GM12878 (cell line): ENCODE data around the gene MACROD2. TPM values are rescaled to one million over a fixed set of nuclear protein-coding genes. Genes with fewer than 3 reads are reported as not detected.

Experiments used
- ATAC-seq: fragments of 200-7000 bp; cut with Tn5 transposase; 3 replicates; pipeline ENCODE4 v1.9.1; 2020; ENCODE audit warnings: mild to moderate bottlenecking, moderate library complexity
- BruUV-seq: library from RNA; stranded (reverse); fragments of 400-500 nt; replicated peaks from 2 replicates; lab custom pipeline; 2021; lab: Mats Ljungman, UMichigan
- CTCF ChIA-PET: fragments of 300-600 bp; sonication (Branson Sonifier 250); formaldehyde crosslinking; extraction: SDS; loops from one replicate; lab custom pipeline; 2021; ENCODE audit warnings: inconsistent platforms; lab: Yijun Ruan, JAX
- POLR2A ChIA-PET: fragments of 350-600 bp; formaldehyde crosslinking; extraction: SDS; loops from one replicate; lab custom pipeline; 2021; ENCODE audit warnings: inconsistent platforms; lab: Charles Lee
- RAD21 ChIA-PET: fragments of 300-600 bp; sonication (Branson Sonifier 250); formaldehyde crosslinking; loops from one replicate; lab custom pipeline; 2023; ENCODE audit warnings: antibody characterized with exemption; ENCODE audit not compliant: unreplicated experiment; lab: Charles Lee
- SMC1A ChIA-PET: fragments of 300-600 bp; sonication (Branson Sonifier 250); formaldehyde crosslinking; loops from one replicate; lab custom pipeline; 2023; ENCODE audit not compliant: unreplicated experiment, uncharacterized antibody; lab: Charles Lee
- DNase-seq: peaks from one replicate; pipeline ENCODE4 v3.0.0-alpha.2; 2011; ENCODE audit warnings: low read depth, low spot score
- FAIRE-seq: peaks from 3 replicates; lab custom pipeline; 2011; peaks lifted over from hg19 to GRCh38; lab: Jason Lieb, UNC
- H2AFZ ChIP-seq: 2 replicates; pipeline ENCODE4 v1.6.0; 2011; ENCODE audit warnings: low read depth, low read length, control low read depth; ENCODE audit not compliant: control insufficient read depth
- H3K27ac ChIP-seq: 2 replicates; pipeline ENCODE4 v1.5.1; 2011; ENCODE audit warnings: control low read depth; ENCODE audit not compliant: control insufficient read depth, insufficient read depth
- H3K27me3 ChIP-seq, 2 experiments: replicated peaks in 1 of 2; 2 replicates each; pipeline versions ENCODE4 v1.6.0 to v1.6.1; 2011; ENCODE audit warnings: low read length in 1 of 2; ENCODE audit not compliant: control insufficient read depth in 2 of 2, insufficient read depth in 2 of 2
- H3K36me3 ChIP-seq, 2 experiments: 2 replicates each; pipeline ENCODE4 v1.5.1; 2011; ENCODE audit warnings: low read length in 1 of 2; ENCODE audit not compliant: control insufficient read depth in 2 of 2, insufficient read depth in 2 of 2
- H3K4me1 ChIP-seq: 2 replicates; pipeline ENCODE4 v1.6.1; 2011; ENCODE audit warnings: mild to moderate bottlenecking, low read length, moderate library complexity, mixed read lengths; ENCODE audit not compliant: control insufficient read depth, insufficient read depth
- H3K4me2 ChIP-seq: 2 replicates; pipeline ENCODE4 v1.6.0; 2011; ENCODE audit warnings: control low read depth; ENCODE audit not compliant: control insufficient read depth, insufficient read depth
- H3K4me3 ChIP-seq: fragments of 200-600 bp; sonication (generic); 2 replicates; pipeline ENCODE4 v1.5.1; 2016
- H3K79me2 ChIP-seq: 2 replicates; pipeline ENCODE4 v1.6.0; 2011; ENCODE audit warnings: low read length; ENCODE audit not compliant: control insufficient read depth, insufficient read depth
- H3K9ac ChIP-seq: 2 replicates; pipeline ENCODE4 v1.8.0; 2011; ENCODE audit warnings: low read length, control low read depth, mixed read lengths; ENCODE audit not compliant: control insufficient read depth, insufficient read depth
- H3K9me3 ChIP-seq: replicated peaks from 3 replicates; pipeline ENCODE4 v1.5.1; 2011; ENCODE audit warnings: mild to moderate bottlenecking, low read length; ENCODE audit not compliant: control insufficient read depth, insufficient read depth
- H4K20me1 ChIP-seq: 2 replicates; pipeline ENCODE4 v1.6.0; 2011; ENCODE audit not compliant: control insufficient read depth, insufficient read depth
- ATF7 ChIP-seq: fragments of 450-650 bp; IDR thresholded peaks from 2 replicates; pipeline ENCODE4 v1.6.1; 2016; ENCODE audit warnings: low read depth, mild to moderate bottlenecking
- CBX3 ChIP-seq: fragments of 200-600 bp; sonication (generic); IDR thresholded peaks from 2 replicates; pipeline ENCODE4 v1.6.1; 2016; ENCODE audit warnings: low read depth, borderline replicate concordance
- CHD1 ChIP-seq: IDR thresholded peaks from 2 replicates; pipeline ENCODE4 v1.6.1; 2012; ENCODE audit warnings: low read depth, low read length, improper control_type of control experiment
- EGR1 ChIP-seq, 2 experiments: IDR thresholded peaks; 1 replicate in 1 of 2; 2 replicates in 1 of 2; pipeline ENCODE4 v1.6.1; 2011 to 2012; ENCODE audit warnings: low read depth in 2 of 2, low read length in 2 of 2, borderline replicate concordance in 1 of 2, mild to moderate bottlenecking in 1 of 2, moderate library complexity in 1 of 2
- GATAD2B ChIP-seq: fragments of 450-650 bp; conservative IDR thresholded peaks from 2 replicates; pipeline ENCODE4 v1.6.1; 2017; ENCODE audit warnings: low read depth, mild to moderate bottlenecking, moderate library complexity
- NFYB ChIP-seq: IDR thresholded peaks from 2 replicates; pipeline ENCODE4 v1.6.1; 2011; ENCODE audit warnings: low read depth, mild to moderate bottlenecking, low read length, improper control_type of control experiment, moderate library complexity; ENCODE audit not compliant: insufficient read depth
- NR2C2 ChIP-seq: IDR thresholded peaks from 2 replicates; pipeline ENCODE4 v1.6.1; 2011; ENCODE audit warnings: borderline replicate concordance, low read depth; ENCODE audit not compliant: control insufficient read depth, insufficient read length
- RFX5 ChIP-seq: IDR thresholded peaks from 2 replicates; pipeline ENCODE4 v1.6.1; 2011; ENCODE audit warnings: low read depth, low read length, improper control_type of control experiment
- TAF1 ChIP-seq: IDR thresholded peaks from 2 replicates; pipeline ENCODE4 v1.6.1; 2011; ENCODE audit warnings: mild to moderate bottlenecking, low read depth, low read length, borderline replicate concordance
- TCF3 ChIP-seq: IDR thresholded peaks from 2 replicates; pipeline ENCODE4 v1.6.1; 2012; ENCODE audit warnings: low read depth, mild to moderate bottlenecking, low read length, borderline replicate concordance; ENCODE audit not compliant: insufficient read depth
- ZNF217 ChIP-seq: fragments of 450-650 bp; IDR thresholded peaks from 2 replicates; pipeline ENCODE4 v1.6.1; 2017; ENCODE audit warnings: antibody characterized with exemption, mild to moderate bottlenecking
- ZNF384 ChIP-seq: IDR thresholded peaks from 2 replicates; pipeline ENCODE4 v1.6.1; 2012; ENCODE audit warnings: low read depth, mild to moderate bottlenecking, low read length, improper control_type of control experiment, borderline replicate concordance
- ZZZ3 ChIP-seq: IDR thresholded peaks from 2 replicates; pipeline ENCODE4 v1.6.1; 2011; ENCODE audit warnings: low read depth; ENCODE audit not compliant: control insufficient read depth, insufficient read length
- WGBS: methylation state at CpG from one replicate; pipeline ENCODE4 v1.1.6; 2016; ENCODE audit warnings: low lambda C conversion rate; ENCODE audit not compliant: insufficient replicate concordance, insufficient coverage; ENCODE audit errors: missing lambda C conversion rate; 5-methylcytosine and 5-hydroxymethylcytosine counted together
- in situ Hi-C: fragments of 300-500 bp; cut with MboI; formaldehyde crosslinking; loops from 9 replicates; pipeline ENCODE4 v1.14.3; 2018; ENCODE audit warnings: mixed read lengths
- intact Hi-C: fragments of 100-400 bp; cut with micrococcal nuclease; formaldehyde crosslinking; loops from one replicate; pipeline ENCODE4 v1.14.2; 2022; ENCODE audit not compliant: unreplicated experiment
- polyA plus RNA-seq, 11 experiments: library from polyadenylated mRNA; depleted of rRNA in 4 of 11; unstranded in 6 of 11; stranded (reverse) in 5 of 11; fragments of >200 nt; fragmentation: Nextera tagmentation in 4 of 11; fragmentation: Illumina TruSeq in 1 of 11; extraction: Ambion mirVana in 4 of 11; extraction: Trizol in 1 of 11; gene quantifications; 1 replicate in 1 of 11; 2 replicates in 10 of 11; pipeline versions ENCODE4 v1.2.1 to v1.2.3, GENCODE V29; 2011 to 2016; ENCODE audit warnings: inconsistent platforms in 2 of 11, missing spikeins in 2 of 11, low read depth in 1 of 11
- total RNA-seq, 4 experiments: library from RNA; depleted of rRNA in 3 of 4; stranded (reverse); fragments of >200 nt in 3 of 4; fragmentation: Illumina TruSeq in 1 of 4; extraction: Trizol in 1 of 4; gene quantifications; 2 replicates each; pipeline versions ENCODE4 v1.2.1 to v1.2.3, GENCODE V29; 2013 to 2021
- TF ChIP-seq, protein P1 (sequence below): IDR thresholded peaks from 2 replicates; pipeline ENCODE4 v1.6.1; 2012; ENCODE audit warnings: mild to moderate bottlenecking, low read depth, low read length
- TF ChIP-seq, protein P2 (sequence below): fragments of 450-650 bp; IDR thresholded peaks from 2 replicates; pipeline ENCODE4 v1.6.1; 2017; ENCODE audit warnings: antibody characterized with exemption, mild to moderate bottlenecking, moderate library complexity

Gene MACROD2
- total and polyA plus RNA-seq, 10 of the 15 experiments (the other 5 are each of a cell fraction or from before 2014, with no cell fraction given), result 1.1 to 21.5 (median 2.2) TPM

DNA sequence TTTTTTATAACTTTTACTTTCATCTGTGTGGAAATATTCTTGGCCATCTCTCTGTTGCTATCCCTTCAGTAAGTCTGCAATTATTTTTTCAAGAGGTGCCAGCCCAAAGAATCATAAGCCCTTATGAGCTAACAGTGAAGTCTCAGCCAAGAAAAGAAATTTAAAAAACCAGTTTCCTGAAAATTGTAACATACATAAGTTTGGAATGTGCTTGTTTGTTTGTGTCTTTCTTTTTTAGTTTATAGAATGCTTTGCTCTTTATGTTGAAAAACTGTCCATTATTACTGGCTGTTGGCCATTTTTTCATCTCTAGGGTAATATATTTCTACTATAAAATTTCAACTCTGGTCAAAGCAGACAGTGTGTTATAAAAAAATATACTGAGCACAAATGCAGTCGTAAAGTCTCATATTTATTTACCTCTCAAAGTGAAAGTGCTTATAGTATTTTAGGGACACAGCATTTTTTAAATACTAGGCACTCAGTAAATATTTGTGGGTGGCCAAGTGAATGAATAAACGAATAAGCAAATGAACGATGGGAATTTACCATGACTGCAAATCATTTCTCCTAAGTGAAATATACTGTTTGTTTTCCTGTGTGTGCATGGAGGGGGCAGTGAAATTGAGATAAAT, 1918.2 kb downstream of the MACROD2 start (continued):
- TF ChIP-seq NFYB, result no peak
- TF ChIP-seq ATF7, result no peak

DNA sequence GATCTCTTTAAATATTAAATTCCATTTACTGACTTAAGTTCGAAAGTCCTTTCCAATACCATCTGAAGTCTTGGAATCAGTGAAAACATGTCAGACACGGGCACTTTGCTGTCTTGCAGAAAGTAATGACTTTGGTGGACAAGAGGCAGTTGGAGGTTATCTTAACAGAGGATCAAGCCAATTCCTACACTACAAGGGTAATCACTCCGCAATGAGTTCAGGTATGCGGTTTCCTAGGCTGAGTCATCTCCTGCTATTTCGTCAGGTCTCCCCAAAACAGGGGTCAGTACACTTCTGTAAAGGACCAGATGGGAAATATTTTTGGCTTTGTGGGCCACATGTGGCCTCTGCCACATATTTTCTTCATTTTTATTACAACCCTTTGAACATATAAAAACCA, 1921.3 kb downstream of the MACROD2 start:
- Histone ChIP-seq H3K36me3 (no peaks in the 10 kb centered on the region), H3K4me1 (peaks cover under 1% of the 10 kb centered on the region; the same call in 1 of the 2 replicates), H3K9ac (no peak overlapping the region), H4K20me1 (no peaks in the 10 kb centered on the region), H3K4me2 (no peak overlapping the region), H3K27me3 (no peaks in the 10 kb centered on the region), H3K27ac (no peak overlapping the region), H3K79me2 (no peaks in the 10 kb centered on the region), H3K4me3 (no peak overlapping the region), H2AFZ (no peak overlapping the region), H3K9me3 (no peaks in the 10 kb centered on the region; the same call in 2 of the 3 replicates)
- DNase-seq (no peak), ATAC-seq (no peak), FAIRE-seq (no peak)
- in situ Hi-C loops, result no loop called here
- 83% methylated on average over 5 of the region's 5 CpGs for WGBS
- ChIA-PET CTCF (no interaction called here), POLR2A (no interaction called here), SMC1A (no interaction called here), RAD21 (no interaction called here)
- TF ChIP-seq, protein P1, sequence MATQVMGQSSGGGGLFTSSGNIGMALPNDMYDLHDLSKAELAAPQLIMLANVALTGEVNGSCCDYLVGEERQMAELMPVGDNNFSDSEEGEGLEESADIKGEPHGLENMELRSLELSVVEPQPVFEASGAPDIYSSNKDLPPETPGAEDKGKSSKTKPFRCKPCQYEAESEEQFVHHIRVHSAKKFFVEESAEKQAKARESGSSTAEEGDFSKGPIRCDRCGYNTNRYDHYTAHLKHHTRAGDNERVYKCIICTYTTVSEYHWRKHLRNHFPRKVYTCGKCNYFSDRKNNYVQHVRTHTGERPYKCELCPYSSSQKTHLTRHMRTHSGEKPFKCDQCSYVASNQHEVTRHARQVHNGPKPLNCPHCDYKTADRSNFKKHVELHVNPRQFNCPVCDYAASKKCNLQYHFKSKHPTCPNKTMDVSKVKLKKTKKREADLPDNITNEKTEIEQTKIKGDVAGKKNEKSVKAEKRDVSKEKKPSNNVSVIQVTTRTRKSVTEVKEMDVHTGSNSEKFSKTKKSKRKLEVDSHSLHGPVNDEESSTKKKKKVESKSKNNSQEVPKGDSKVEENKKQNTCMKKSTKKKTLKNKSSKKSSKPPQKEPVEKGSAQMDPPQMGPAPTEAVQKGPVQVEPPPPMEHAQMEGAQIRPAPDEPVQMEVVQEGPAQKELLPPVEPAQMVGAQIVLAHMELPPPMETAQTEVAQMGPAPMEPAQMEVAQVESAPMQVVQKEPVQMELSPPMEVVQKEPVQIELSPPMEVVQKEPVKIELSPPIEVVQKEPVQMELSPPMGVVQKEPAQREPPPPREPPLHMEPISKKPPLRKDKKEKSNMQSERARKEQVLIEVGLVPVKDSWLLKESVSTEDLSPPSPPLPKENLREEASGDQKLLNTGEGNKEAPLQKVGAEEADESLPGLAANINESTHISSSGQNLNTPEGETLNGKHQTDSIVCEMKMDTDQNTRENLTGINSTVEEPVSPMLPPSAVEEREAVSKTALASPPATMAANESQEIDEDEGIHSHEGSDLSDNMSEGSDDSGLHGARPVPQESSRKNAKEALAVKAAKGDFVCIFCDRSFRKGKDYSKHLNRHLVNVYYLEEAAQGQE, result no peak
- TF ChIP-seq ZNF384 (no peak), CBX3 (no peak), NR2C2 (no peak), GATAD2B (no peak), EGR1 (IDR thresholded peaks at IDR 0.05; ENCODE audit: borderline replicate concordance in 1 of 2, low read depth in 2 of 2, low read length in 2 of 2) (no peak), CHD1 (no peak), TAF1 (no peak), ZZZ3 (no peak), TCF3 (no peak), ZNF217 (no peak), RFX5 (no peak)
- TF ChIP-seq, protein P2, sequence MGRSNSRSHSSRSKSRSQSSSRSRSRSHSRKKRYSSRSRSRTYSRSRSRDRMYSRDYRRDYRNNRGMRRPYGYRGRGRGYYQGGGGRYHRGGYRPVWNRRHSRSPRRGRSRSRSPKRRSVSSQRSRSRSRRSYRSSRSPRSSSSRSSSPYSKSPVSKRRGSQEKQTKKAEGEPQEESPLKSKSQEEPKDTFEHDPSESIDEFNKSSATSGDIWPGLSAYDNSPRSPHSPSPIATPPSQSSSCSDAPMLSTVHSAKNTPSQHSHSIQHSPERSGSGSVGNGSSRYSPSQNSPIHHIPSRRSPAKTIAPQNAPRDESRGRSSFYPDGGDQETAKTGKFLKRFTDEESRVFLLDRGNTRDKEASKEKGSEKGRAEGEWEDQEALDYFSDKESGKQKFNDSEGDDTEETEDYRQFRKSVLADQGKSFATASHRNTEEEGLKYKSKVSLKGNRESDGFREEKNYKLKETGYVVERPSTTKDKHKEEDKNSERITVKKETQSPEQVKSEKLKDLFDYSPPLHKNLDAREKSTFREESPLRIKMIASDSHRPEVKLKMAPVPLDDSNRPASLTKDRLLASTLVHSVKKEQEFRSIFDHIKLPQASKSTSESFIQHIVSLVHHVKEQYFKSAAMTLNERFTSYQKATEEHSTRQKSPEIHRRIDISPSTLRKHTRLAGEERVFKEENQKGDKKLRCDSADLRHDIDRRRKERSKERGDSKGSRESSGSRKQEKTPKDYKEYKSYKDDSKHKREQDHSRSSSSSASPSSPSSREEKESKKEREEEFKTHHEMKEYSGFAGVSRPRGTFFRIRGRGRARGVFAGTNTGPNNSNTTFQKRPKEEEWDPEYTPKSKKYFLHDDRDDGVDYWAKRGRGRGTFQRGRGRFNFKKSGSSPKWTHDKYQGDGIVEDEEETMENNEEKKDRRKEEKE, result no peak
- intact Hi-C loops, result no loop called here
- BruUV-seq, result no TSS peak
